PC-3 (cell line): ENCODE measurements around the gene SPINT3.

Source experiments
- EZH2phosphoT487 ChIP-seq: fragments of 300-600 bp; sonication (generic); IDR thresholded peaks from 2 replicates; pipeline ENCODE4 v1.6.1; 2018; ENCODE audit warnings: mild to moderate bottlenecking, antibody characterized with exemption, low read length, borderline replicate concordance
- TF ChIP-seq, protein P1 (sequence below): fragments of 300-600 bp; sonication (generic); conservative IDR thresholded peaks from 2 replicates; pipeline ENCODE4 v1.5.1; 2017; ENCODE audit warnings: antibody characterized with exemption, low read depth, mild to moderate bottlenecking, low read length

DNA sequence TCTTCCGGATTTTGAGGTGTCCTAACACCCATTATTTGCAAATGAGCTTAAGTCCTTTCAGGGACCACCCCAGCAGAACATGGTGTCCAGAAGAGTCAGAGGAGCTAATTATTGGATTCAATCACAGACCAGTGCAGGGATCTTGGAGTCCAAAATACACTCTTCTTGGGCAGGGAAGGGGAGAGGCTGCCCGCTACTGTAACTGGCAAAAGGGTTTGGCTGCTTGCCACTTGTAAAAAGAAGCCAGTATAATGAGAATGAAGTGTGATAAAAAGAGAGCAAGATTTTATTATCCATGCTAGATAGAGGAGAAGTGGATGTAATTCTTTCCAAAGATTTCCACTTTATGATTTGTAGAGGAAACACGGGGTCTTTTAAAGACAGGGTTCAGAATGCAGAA is 19.3 kb downstream of the SPINT3 start:
- TF ChIP-seq, protein P1, sequence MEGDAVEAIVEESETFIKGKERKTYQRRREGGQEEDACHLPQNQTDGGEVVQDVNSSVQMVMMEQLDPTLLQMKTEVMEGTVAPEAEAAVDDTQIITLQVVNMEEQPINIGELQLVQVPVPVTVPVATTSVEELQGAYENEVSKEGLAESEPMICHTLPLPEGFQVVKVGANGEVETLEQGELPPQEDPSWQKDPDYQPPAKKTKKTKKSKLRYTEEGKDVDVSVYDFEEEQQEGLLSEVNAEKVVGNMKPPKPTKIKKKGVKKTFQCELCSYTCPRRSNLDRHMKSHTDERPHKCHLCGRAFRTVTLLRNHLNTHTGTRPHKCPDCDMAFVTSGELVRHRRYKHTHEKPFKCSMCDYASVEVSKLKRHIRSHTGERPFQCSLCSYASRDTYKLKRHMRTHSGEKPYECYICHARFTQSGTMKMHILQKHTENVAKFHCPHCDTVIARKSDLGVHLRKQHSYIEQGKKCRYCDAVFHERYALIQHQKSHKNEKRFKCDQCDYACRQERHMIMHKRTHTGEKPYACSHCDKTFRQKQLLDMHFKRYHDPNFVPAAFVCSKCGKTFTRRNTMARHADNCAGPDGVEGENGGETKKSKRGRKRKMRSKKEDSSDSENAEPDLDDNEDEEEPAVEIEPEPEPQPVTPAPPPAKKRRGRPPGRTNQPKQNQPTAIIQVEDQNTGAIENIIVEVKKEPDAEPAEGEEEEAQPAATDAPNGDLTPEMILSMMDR = no peak
- TF ChIP-seq EZH2phosphoT487 = no peak
